Upper lobe of left lung (tissue), 4 donors: ENCODE results near the gene MANSC1.

Source experiments
- POLR2A ChIP-seq, 4 donors: fragments of 450-650 bp; IDR thresholded peaks; one replicate each; pipeline ENCODE4 v1.5.1; 2016 to 2017; ENCODE audit warnings: antibody characterized with exemption in 4 of 4, mild to moderate bottlenecking in 2 of 4
- TF ChIP-seq, protein P1 (sequence below), 6 experiments: fragments of 450-650 bp in 4 of 6; fragments of 200-600 bp in 2 of 6; sonication (generic) in 2 of 6; IDR thresholded peaks; one replicate each; pipeline ENCODE4 v1.5.1; 2016 to 2019; ENCODE audit warnings: antibody characterized with exemption in 6 of 6

DNA sequence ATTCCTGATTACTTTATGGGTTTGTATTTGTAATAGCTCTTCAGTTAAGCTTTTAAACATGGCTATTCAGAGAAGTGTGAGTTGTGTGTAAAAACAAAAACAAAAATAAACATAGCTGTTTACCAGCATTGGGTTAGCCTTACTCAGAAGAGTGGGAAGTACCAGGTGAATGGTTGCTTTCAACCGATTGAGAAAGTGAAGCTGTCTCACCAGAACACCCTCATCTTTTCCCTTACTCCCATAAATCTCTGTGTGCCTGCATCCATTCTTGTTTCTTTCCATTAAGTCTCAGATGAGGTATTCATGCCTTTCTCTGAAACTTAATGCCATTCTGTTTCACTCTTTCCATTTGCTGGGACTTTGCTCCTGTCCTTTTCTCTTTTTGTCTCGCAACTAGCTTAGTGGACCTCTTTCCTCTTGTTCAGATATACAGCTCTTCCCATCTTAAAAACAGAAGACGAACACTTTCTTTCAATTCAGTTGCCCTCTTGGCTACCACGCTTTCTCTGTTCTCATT is 17.5 kb upstream of the MANSC1 start:
- TF ChIP-seq POLR2A (IDR thresholded peaks at IDR 0.05), result no peak
- TF ChIP-seq, protein P1, sequence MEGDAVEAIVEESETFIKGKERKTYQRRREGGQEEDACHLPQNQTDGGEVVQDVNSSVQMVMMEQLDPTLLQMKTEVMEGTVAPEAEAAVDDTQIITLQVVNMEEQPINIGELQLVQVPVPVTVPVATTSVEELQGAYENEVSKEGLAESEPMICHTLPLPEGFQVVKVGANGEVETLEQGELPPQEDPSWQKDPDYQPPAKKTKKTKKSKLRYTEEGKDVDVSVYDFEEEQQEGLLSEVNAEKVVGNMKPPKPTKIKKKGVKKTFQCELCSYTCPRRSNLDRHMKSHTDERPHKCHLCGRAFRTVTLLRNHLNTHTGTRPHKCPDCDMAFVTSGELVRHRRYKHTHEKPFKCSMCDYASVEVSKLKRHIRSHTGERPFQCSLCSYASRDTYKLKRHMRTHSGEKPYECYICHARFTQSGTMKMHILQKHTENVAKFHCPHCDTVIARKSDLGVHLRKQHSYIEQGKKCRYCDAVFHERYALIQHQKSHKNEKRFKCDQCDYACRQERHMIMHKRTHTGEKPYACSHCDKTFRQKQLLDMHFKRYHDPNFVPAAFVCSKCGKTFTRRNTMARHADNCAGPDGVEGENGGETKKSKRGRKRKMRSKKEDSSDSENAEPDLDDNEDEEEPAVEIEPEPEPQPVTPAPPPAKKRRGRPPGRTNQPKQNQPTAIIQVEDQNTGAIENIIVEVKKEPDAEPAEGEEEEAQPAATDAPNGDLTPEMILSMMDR (IDR thresholded peaks at IDR 0.05), result no peak
